Thyroid gland (tissue), 4 donors: ENCODE data around the gene BRS3.

Experiments used
- CTCF ChIP-seq, 6 experiments: fragments of 200-600 bp in 3 of 6; fragments of 450-650 bp in 3 of 6; sonication (generic) in 3 of 6; IDR thresholded peaks; one replicate each; pipeline ENCODE4 v1.5.1; 2016 to 2019; ENCODE audit warnings: antibody characterized with exemption in 6 of 6, mild to moderate bottlenecking in 2 of 6, inconsistent platforms in 1 of 6, moderate library complexity in 1 of 6
- POLR2A ChIP-seq, 2 donors: fragments of 450-650 bp; IDR thresholded peaks; one replicate each; pipeline ENCODE4 v1.6.1; 2017; ENCODE audit warnings: antibody characterized with exemption in 2 of 2, mild to moderate bottlenecking in 2 of 2, moderate library complexity in 1 of 2

GRCh38 chrX:136475236-136475635, 12.5 kb upstream of the BRS3 start:
- TF ChIP-seq CTCF (IDR thresholded peaks at IDR 0.05) (no peak), POLR2A (IDR thresholded peaks at IDR 0.05) (no peak)
